NB4 (cell line): ENCODE data around the gene DAW1.

Experiments
- CTCF ChIP-seq: IDR thresholded peaks from one replicate; pipeline ENCODE4 v1.5.1; 2012; ENCODE audit warnings: low read depth, low read length
- MAX ChIP-seq: IDR thresholded peaks from 2 replicates; pipeline ENCODE4 v1.6.1; 2011; ENCODE audit warnings: low read depth, low read length
- POLR2A ChIP-seq: IDR thresholded peaks from 2 replicates; pipeline ENCODE4 v1.6.1; 2011; ENCODE audit warnings: mild to moderate bottlenecking; ENCODE audit not compliant: insufficient read length; ENCODE audit errors: extremely low read depth

DNA sequence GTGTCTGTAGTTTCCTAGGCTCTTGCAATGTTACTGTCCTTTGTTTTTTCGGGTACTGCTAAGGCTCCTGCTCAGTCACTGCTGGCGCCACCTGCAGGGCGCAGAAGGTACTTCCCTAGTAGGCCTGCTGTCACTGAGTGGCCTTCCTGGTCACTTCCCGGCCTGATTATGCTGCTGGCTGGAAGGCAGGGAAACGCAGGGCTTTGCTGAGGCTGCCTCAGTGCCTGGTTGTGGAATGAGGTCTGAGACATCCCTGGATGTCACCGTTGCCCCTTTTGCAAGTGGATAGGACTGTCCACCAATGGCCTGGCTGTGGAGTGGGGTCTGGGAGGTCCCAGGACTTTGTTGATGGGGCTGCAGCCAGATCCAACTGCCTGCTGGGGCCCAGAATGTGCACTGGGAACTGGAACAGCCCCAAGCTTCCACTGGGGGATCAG is 13.1 kb downstream of the DAW1 start:
- peak; percentile 97 for TF ChIP-seq CTCF
- no peak for TF ChIP-seq POLR2A
- TF ChIP-seq MAX = no peak
